K562 (cell line): ENCODE measurements around the gene ANO7. TPM values are rescaled to one million over a fixed set of nuclear protein-coding genes. Genes with fewer than 3 reads are reported as not detected.

Experiments used
- ATAC-seq: fragments of 200-7000 bp; cut with Tn5 transposase; 3 replicates; pipeline ENCODE4 v1.9.1; 2020; ENCODE audit warnings: moderate library complexity
- BruUV-seq: library from RNA; stranded (reverse); fragments of 400-500 nt; replicated peaks from 2 replicates; lab custom pipeline; 2021; lab: Mats Ljungman, UMichigan
- CTCF ChIA-PET: fragments of 300-600 bp; formaldehyde crosslinking; extraction: SDS; loops from one replicate; lab custom pipeline; 2021; ENCODE audit warnings: low intra/inter-chr PET ratio; lab: Yijun Ruan, JAX
- POLR2A ChIA-PET: fragments of 300-600, 350-650 bp; sonication (Branson Sonifier 250); formaldehyde crosslinking; extraction: SDS; loops from one replicate; lab custom pipeline; 2021; ENCODE audit warnings: antibody characterized with exemption, inconsistent platforms; lab: Yijun Ruan, JAX
- DNase-seq, 4 experiments: peaks; one replicate each; pipeline versions ENCODE4 v3.0.0 to v3.0.0-alpha.2; 2011 to 2018; ENCODE audit warnings: low spot score in 3 of 4, mixed read lengths in 3 of 4; ENCODE audit errors: extremely low read depth in 1 of 4
- FAIRE-seq: peaks from 2 replicates; lab custom pipeline; 2011; peaks lifted over from hg19 to GRCh38; lab: Jason Lieb, UNC
- H2AFZ ChIP-seq: 2 replicates; pipeline ENCODE4 v1.6.0; 2011; ENCODE audit warnings: low read depth, low read length, control low read depth, inconsistent platforms
- H3K27ac ChIP-seq: fragments of 200-600 bp; 3 replicates; pipeline ENCODE4 v1.8.0; 2011; ENCODE audit warnings: low read depth, mild to moderate bottlenecking, control low read depth, inconsistent platforms, low read length, moderate library complexity, mixed read lengths; ENCODE audit errors: extremely low read depth
- H3K27me3 ChIP-seq, 2 experiments: fragments of 300-600 bp in 1 of 2; 2 replicates in 1 of 2; 3 replicates in 1 of 2; pipeline versions ENCODE4 v1.6.0 to v1.8.0; 2011; ENCODE audit warnings: inconsistent platforms in 2 of 2, low read length in 2 of 2, mild to moderate bottlenecking in 1 of 2, mixed read lengths in 1 of 2, moderate library complexity in 1 of 2; ENCODE audit not compliant: control insufficient read depth in 2 of 2, insufficient read depth in 2 of 2
- H3K36me3 ChIP-seq: fragments of 300-600 bp; 3 replicates; pipeline ENCODE4 v1.8.0; 2011; ENCODE audit warnings: mild to moderate bottlenecking, low read length, inconsistent platforms; ENCODE audit not compliant: control insufficient read depth, insufficient read depth
- H3K4me1 ChIP-seq, 2 experiments: fragments of 200-600 bp in 1 of 2; replicated peaks in 1 of 2; 2 replicates in 1 of 2; 3 replicates in 1 of 2; pipeline versions ENCODE4 v1.5.1 to v1.8.0; 2011; ENCODE audit warnings: inconsistent platforms in 2 of 2, low read length in 2 of 2, mild to moderate bottlenecking in 1 of 2, mixed read lengths in 1 of 2, moderate library complexity in 1 of 2; ENCODE audit not compliant: control insufficient read depth in 2 of 2, insufficient read depth in 2 of 2
- H3K4me2 ChIP-seq: 2 replicates; pipeline ENCODE4 v1.6.1; 2011; ENCODE audit warnings: low read length, control low read depth, inconsistent platforms, mixed read lengths; ENCODE audit not compliant: insufficient read depth
- H3K4me3 ChIP-seq: fragments of 200-600 bp; sonication (generic), shearing (Covaris generic); 2 replicates; pipeline ENCODE4 v1.5.1; 2016; ENCODE audit warnings: control low read depth, inconsistent platforms
- H3K79me2 ChIP-seq: fragments of 200-600 bp; 3 replicates; pipeline ENCODE4 v1.8.0; 2011; ENCODE audit warnings: low read length, inconsistent platforms; ENCODE audit not compliant: control insufficient read depth, insufficient read depth
- H3K9ac ChIP-seq, 2 experiments: 2 replicates each; pipeline versions ENCODE4 v1.6.0 to v1.6.1; 2011; ENCODE audit warnings: low read depth in 2 of 2, low read length in 2 of 2, control low read depth in 1 of 2, inconsistent platforms in 1 of 2, mild to moderate bottlenecking in 1 of 2, mixed read lengths in 1 of 2; ENCODE audit not compliant: insufficient read depth in 1 of 2
- H3K9me1 ChIP-seq: one replicate; pipeline ENCODE4 v1.6.0; 2011; ENCODE audit warnings: inconsistent platforms, mild to moderate bottlenecking, low read length, moderate library complexity; ENCODE audit not compliant: control insufficient read depth, insufficient read depth
- H3K9me3 ChIP-seq: replicated peaks from 2 replicates; pipeline ENCODE4 v1.5.1; 2011; ENCODE audit warnings: low read depth, low read length, inconsistent platforms; ENCODE audit not compliant: control insufficient read depth, insufficient read depth
- H4K20me1 ChIP-seq: replicated peaks from 2 replicates; pipeline ENCODE4 v1.6.1; 2011; ENCODE audit warnings: low read length, inconsistent platforms, mixed read lengths; ENCODE audit not compliant: control insufficient read depth, insufficient read depth
- FOSL1 ChIP-seq: fragments of 200-800 bp; sonication (Bioruptor generic); conservative IDR thresholded peaks from 2 replicates; pipeline ENCODE4 v1.6.1; 2016; ENCODE audit warnings: missing genetic modification characterization, missing compliant biosample characterization
- IFI16 ChIP-seq: fragments of 250-450 bp; sonication (Bioruptor Pico); IDR thresholded peaks from 2 replicates; pipeline ENCODE4 v2.1.2; 2022; ENCODE audit warnings: mild to moderate bottlenecking, inconsistent platforms
- KLF13 ChIP-seq: fragments of 450-650 bp; IDR thresholded peaks from 2 replicates; pipeline ENCODE4 v1.6.1; 2016; ENCODE audit warnings: missing genetic modification characterization, low read depth, mild to moderate bottlenecking, missing compliant biosample characterization, moderate library complexity, borderline replicate concordance
- MBD2 ChIP-seq: sonication (generic); IDR thresholded peaks from 2 replicates; pipeline ENCODE4 v1.6.1; 2016; ENCODE audit warnings: low read depth, borderline replicate concordance
- MCM2 ChIP-seq: fragments of 450-650 bp; IDR thresholded peaks from 2 replicates; pipeline ENCODE4 v1.6.1; 2017; ENCODE audit warnings: low read depth, mild to moderate bottlenecking
- PHTF2 ChIP-seq: fragments of 250-450 bp; sonication (Bioruptor Pico); IDR thresholded peaks from 2 replicates; pipeline ENCODE4 v1.5.0; 2021; ENCODE audit warnings: mild to moderate bottlenecking
- SMAD3 ChIP-seq: fragments of 450-650 bp; formaldehyde crosslinking; conservative IDR thresholded peaks from 2 replicates; pipeline ENCODE4 v1.4.0; 2020; ENCODE audit warnings: mild to moderate bottlenecking
- SOX6 ChIP-seq: fragments of 450-650 bp; IDR thresholded peaks from 2 replicates; pipeline ENCODE4 v1.6.1; 2014; ENCODE audit warnings: mild to moderate bottlenecking
- TAF7 ChIP-seq: fragments of 450-650 bp; IDR thresholded peaks from 2 replicates; pipeline ENCODE4 v1.6.1; 2016; ENCODE audit warnings: missing genetic modification characterization, missing compliant biosample characterization
- TCFL5 ChIP-seq: fragments of 250-450 bp; sonication (Bioruptor Pico); conservative IDR thresholded peaks from 2 replicates; pipeline ENCODE4 v1.6.1; 2021; ENCODE audit warnings: mild to moderate bottlenecking, moderate library complexity, matching md5 sums
- ZFP1 ChIP-seq: fragments of 450-650 bp; formaldehyde crosslinking; IDR thresholded peaks from 2 replicates; pipeline ENCODE4 v1.4.0; 2020; ENCODE audit warnings: mild to moderate bottlenecking, mixed read lengths
- ZNF143 ChIP-seq: sonication (generic); formaldehyde crosslinking; IDR thresholded peaks from 2 replicates; pipeline ENCODE4 v1.9.0; 2022; ENCODE audit warnings: mild to moderate bottlenecking, missing genetic modification reagents
- ZNF23 ChIP-seq: fragments of 250-450 bp; sonication (Bioruptor Pico); IDR thresholded peaks from 2 replicates; pipeline ENCODE4 v1.4.0; 2020; ENCODE audit warnings: mild to moderate bottlenecking
- ZNF445 ChIP-seq: fragments of 250-450 bp; sonication (Bioruptor Pico); IDR thresholded peaks from 2 replicates; pipeline ENCODE4 v1.4.0; 2020; ENCODE audit warnings: low read depth, mild to moderate bottlenecking, moderate library complexity
- ZNF518B ChIP-seq: fragments of 250-450 bp; sonication (Bioruptor Pico); IDR thresholded peaks from 2 replicates; pipeline ENCODE4 v1.5.0; 2021; ENCODE audit warnings: mild to moderate bottlenecking, moderate library complexity
- ZNF830 ChIP-seq: fragments of 250-450 bp; sonication (Bioruptor Pico); IDR thresholded peaks from 2 replicates; pipeline ENCODE4 v1.5.0; 2021; ENCODE audit warnings: mild to moderate bottlenecking
- WGBS: fragments of 100-300 bp; shearing (Covaris generic); methylation state at CpG from one replicate; pipeline ENCODE4 v1.1.6; 2016; ENCODE audit warnings: low coverage, mixed read lengths; ENCODE audit not compliant: insufficient coverage; ENCODE audit errors: missing lambda C conversion rate; 5-methylcytosine and 5-hydroxymethylcytosine counted together
- in situ Hi-C: fragments of 300-500 bp; cut with MboI; formaldehyde crosslinking; loops from 4 replicates; pipeline ENCODE4 v1.15.0; 2018; ENCODE audit warnings: inconsistent platforms, mixed read lengths
- intact Hi-C: fragments of 100-400 bp; cut with micrococcal nuclease; formaldehyde crosslinking; loops from 2 replicates; pipeline ENCODE4 v1.14.2; 2022
- polyA plus RNA-seq, 8 experiments: library from polyadenylated mRNA; depleted of rRNA in 4 of 8; stranded (reverse) in 5 of 8; unstranded in 3 of 8; fragments of >200 nt; fragmentation: Nextera tagmentation in 2 of 8; fragmentation: Illumina TruSeq in 1 of 8; extraction: Ambion mirVana in 2 of 8; extraction: Trizol in 1 of 8; gene quantifications; 2 replicates each; pipeline versions ENCODE4 v1.2.1 to v1.2.3, GENCODE V29; 2011 to 2014; ENCODE audit warnings: inconsistent platforms in 1 of 8, missing spikeins in 1 of 8
- total RNA-seq, 7 experiments: library from RNA; depleted of rRNA in 6 of 7; stranded (reverse); fragments of >200 nt in 6 of 7; fragmentation: Illumina TruSeq in 2 of 7; extraction: Trizol in 2 of 7; gene quantifications; 2 replicates each; pipeline versions ENCODE4 v1.2.1 to v1.2.3, GENCODE V29; 2011 to 2021; ENCODE audit warnings: low replicate concordance in 1 of 7
- TF ChIP-seq, protein P1 (sequence below): fragments of 450-650 bp; IDR thresholded peaks from 2 replicates; pipeline ENCODE4 v1.7.0; 2016; ENCODE audit warnings: borderline replicate concordance
- TF ChIP-seq, protein P2 (sequence below): fragments of 450-650 bp; IDR thresholded peaks from 2 replicates; pipeline ENCODE4 v1.6.1; 2016; ENCODE audit warnings: mild to moderate bottlenecking

ANO7 gene
- total and polyA plus RNA-seq, 9 of the 15 experiments (the other 6 are each of a cell fraction or from before 2014, with no cell fraction given): 0.28 to 5.1 (median 1.1) TPM

GRCh38 chr2:241263061-241263460, 74.6 kb downstream of the ANO7 start:
- Histone ChIP-seq H3K9me3 (no peaks in the 10 kb centered on the region), H4K20me1 (no peaks in the 10 kb centered on the region; the same call in 1 of the 2 replicates), H3K4me3 (no peak overlapping the region), H2AFZ (no peak overlapping the region), H3K4me2 (no peak overlapping the region), H3K79me2 (peaks cover 13% of the 10 kb centered on the region; the same call in 2 of the 3 replicates), H3K27ac (no peak overlapping the region), H3K27me3 (no peaks in the 10 kb centered on the region), H3K36me3 (peaks cover 85% of the 10 kb centered on the region)
- in situ Hi-C loops (no loop called here), intact Hi-C loops (no loop called here)
- WGBS: no CpG with 5 or more reads among the region's 7 CpGs
- ChIA-PET POLR2A (no interaction called here), CTCF (no interaction called here)
- no peak for DNase-seq
- no TSS peak for BruUV-seq
- no peak for ATAC-seq
- FAIRE-seq: no peak
- TF ChIP-seq MBD2: no peak
- TF ChIP-seq KLF13 (tag): no peak
- TF ChIP-seq ZNF23 (CRISPR knock-in tag): no peak
- TF ChIP-seq IFI16: no peak
- no peak for TF ChIP-seq ZFP1
- TF ChIP-seq, protein P1, sequence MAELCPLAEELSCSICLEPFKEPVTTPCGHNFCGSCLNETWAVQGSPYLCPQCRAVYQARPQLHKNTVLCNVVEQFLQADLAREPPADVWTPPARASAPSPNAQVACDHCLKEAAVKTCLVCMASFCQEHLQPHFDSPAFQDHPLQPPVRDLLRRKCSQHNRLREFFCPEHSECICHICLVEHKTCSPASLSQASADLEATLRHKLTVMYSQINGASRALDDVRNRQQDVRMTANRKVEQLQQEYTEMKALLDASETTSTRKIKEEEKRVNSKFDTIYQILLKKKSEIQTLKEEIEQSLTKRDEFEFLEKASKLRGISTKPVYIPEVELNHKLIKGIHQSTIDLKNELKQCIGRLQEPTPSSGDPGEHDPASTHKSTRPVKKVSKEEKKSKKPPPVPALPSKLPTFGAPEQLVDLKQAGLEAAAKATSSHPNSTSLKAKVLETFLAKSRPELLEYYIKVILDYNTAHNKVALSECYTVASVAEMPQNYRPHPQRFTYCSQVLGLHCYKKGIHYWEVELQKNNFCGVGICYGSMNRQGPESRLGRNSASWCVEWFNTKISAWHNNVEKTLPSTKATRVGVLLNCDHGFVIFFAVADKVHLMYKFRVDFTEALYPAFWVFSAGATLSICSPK: no peak
- no peak for TF ChIP-seq TAF7 (tag)
- no peak for TF ChIP-seq MCM2
- TF ChIP-seq, protein P2, sequence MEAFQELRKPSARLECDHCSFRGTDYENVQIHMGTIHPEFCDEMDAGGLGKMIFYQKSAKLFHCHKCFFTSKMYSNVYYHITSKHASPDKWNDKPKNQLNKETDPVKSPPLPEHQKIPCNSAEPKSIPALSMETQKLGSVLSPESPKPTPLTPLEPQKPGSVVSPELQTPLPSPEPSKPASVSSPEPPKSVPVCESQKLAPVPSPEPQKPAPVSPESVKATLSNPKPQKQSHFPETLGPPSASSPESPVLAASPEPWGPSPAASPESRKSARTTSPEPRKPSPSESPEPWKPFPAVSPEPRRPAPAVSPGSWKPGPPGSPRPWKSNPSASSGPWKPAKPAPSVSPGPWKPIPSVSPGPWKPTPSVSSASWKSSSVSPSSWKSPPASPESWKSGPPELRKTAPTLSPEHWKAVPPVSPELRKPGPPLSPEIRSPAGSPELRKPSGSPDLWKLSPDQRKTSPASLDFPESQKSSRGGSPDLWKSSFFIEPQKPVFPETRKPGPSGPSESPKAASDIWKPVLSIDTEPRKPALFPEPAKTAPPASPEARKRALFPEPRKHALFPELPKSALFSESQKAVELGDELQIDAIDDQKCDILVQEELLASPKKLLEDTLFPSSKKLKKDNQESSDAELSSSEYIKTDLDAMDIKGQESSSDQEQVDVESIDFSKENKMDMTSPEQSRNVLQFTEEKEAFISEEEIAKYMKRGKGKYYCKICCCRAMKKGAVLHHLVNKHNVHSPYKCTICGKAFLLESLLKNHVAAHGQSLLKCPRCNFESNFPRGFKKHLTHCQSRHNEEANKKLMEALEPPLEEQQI: no peak
- no peak for TF ChIP-seq PHTF2
- no peak for TF ChIP-seq ZNF830
- no peak for TF ChIP-seq ZNF518B
- no peak for TF ChIP-seq SMAD3 (CRISPR knock-in tag)
- no peak for TF ChIP-seq ZNF143 (CRISPR knock-in tag)
- no peak for TF ChIP-seq TCFL5
- TF ChIP-seq ZNF445 (CRISPR knock-in tag): no peak
- no peak for TF ChIP-seq FOSL1 (tag)
- no peak for TF ChIP-seq SOX6
- TF ChIP-seq, all 486 proteins: peak for 0
- no peaks in the 10 kb centered on the region for H3K4me1 ChIP-seq
- H3K9me1 ChIP-seq: no peaks in the 10 kb centered on the region
- no peak overlapping the region for H3K9ac ChIP-seq
